Keratinocyte (primary cell): ENCODE results near the gene SNRNP35. TPM values are rescaled to one million over a fixed set of nuclear protein-coding genes. Genes with fewer than 3 reads are reported as not detected.

Source experiments
- DNase-seq: peaks from one replicate; pipeline ENCODE4 v3.0.0-alpha.2; 2011; ENCODE audit warnings: low read depth, missing footprints, low spot score
- FAIRE-seq: peaks from 2 replicates; lab custom pipeline; 2011; peaks lifted over from hg19 to GRCh38; lab: Jason Lieb, UNC
- H2AFZ ChIP-seq: 2 replicates; pipeline ENCODE4 v1.6.0; 2012; ENCODE audit warnings: low read length, control low read depth, inconsistent platforms; ENCODE audit not compliant: control insufficient read depth
- H3K27ac ChIP-seq: 2 replicates; pipeline ENCODE4 v1.5.1; 2011; ENCODE audit warnings: low read length; ENCODE audit not compliant: control insufficient read depth, insufficient read depth
- H3K27me3 ChIP-seq: 3 replicates; pipeline ENCODE4 v1.6.0; 2011; ENCODE audit warnings: low read length; ENCODE audit not compliant: control insufficient read depth, insufficient read depth; ENCODE audit errors: extremely low read depth
- H3K36me3 ChIP-seq, 2 experiments: 2 replicates in 1 of 2; 3 replicates in 1 of 2; pipeline ENCODE4 v1.5.1; 2011; ENCODE audit warnings: low read length in 2 of 2, mild to moderate bottlenecking in 1 of 2; ENCODE audit not compliant: control insufficient read depth in 2 of 2, insufficient read depth in 2 of 2; ENCODE audit errors: extremely low read depth in 1 of 2
- H3K4me1 ChIP-seq: 3 replicates; pipeline ENCODE4 v1.5.1; 2011; ENCODE audit warnings: low read length; ENCODE audit not compliant: control insufficient read depth, insufficient read depth; ENCODE audit errors: extremely low read depth
- H3K4me2 ChIP-seq: 3 replicates; pipeline ENCODE4 v1.6.0; 2011; ENCODE audit warnings: low read depth, low read length; ENCODE audit not compliant: control insufficient read depth, insufficient read depth; ENCODE audit errors: extremely low read depth
- H3K4me3 ChIP-seq, 3 experiments: fragments of 200-600 bp in 1 of 3; sonication (generic) in 1 of 3; 2 replicates in 2 of 3; 3 replicates in 1 of 3; pipeline ENCODE4 v1.5.1; 2011 to 2016; ENCODE audit warnings: low read length in 3 of 3, mild to moderate bottlenecking in 3 of 3, control low read depth in 2 of 3, inconsistent platforms in 1 of 3, low read depth in 1 of 3, mixed read lengths in 1 of 3, mixed run types in 1 of 3, moderate library complexity in 1 of 3; ENCODE audit not compliant: control insufficient read depth in 2 of 3, insufficient read depth in 2 of 3; ENCODE audit errors: extremely low read depth in 1 of 3
- H3K79me2 ChIP-seq: 2 replicates; pipeline ENCODE4 v1.6.0; 2012; ENCODE audit warnings: low read length; ENCODE audit not compliant: control insufficient read depth, insufficient read depth
- H3K9ac ChIP-seq: 3 replicates; pipeline ENCODE4 v1.6.0; 2011; ENCODE audit warnings: low read length; ENCODE audit not compliant: control insufficient read depth, insufficient read depth; ENCODE audit errors: extremely low read depth
- H3K9me1 ChIP-seq: 3 replicates; pipeline ENCODE4 v1.6.0; 2011; ENCODE audit warnings: low read length; ENCODE audit not compliant: control insufficient read depth, insufficient read depth; ENCODE audit errors: extremely low read depth
- H3K9me3 ChIP-seq: 2 replicates; pipeline ENCODE4 v1.5.1; 2012; ENCODE audit warnings: low read depth, low read length; ENCODE audit not compliant: control insufficient read depth
- H4K20me1 ChIP-seq: 3 replicates; pipeline ENCODE4 v1.6.0; 2011; ENCODE audit warnings: low read length; ENCODE audit not compliant: control insufficient read depth, insufficient read depth; ENCODE audit errors: extremely low read depth
- CTCF ChIP-seq, 3 experiments: IDR thresholded peaks in 1 of 3; conservative IDR thresholded peaks in 1 of 3; optimal IDR thresholded peaks in 1 of 3; 2 replicates in 2 of 3; 3 replicates in 1 of 3; pipeline versions ENCODE3 to v1.5.1; 2011; ENCODE audit warnings: low read length in 3 of 3, mild to moderate bottlenecking in 3 of 3, moderate library complexity in 2 of 3, control low read depth in 1 of 3, inconsistent platforms in 1 of 3; ENCODE audit not compliant: insufficient read depth in 2 of 3; ENCODE audit errors: extremely low read depth in 1 of 3
- EZH2 ChIP-seq: IDR thresholded peaks from one replicate; pipeline ENCODE4 v1.6.1; 2012; ENCODE audit warnings: inconsistent platforms, mild to moderate bottlenecking, low read length, moderate library complexity
- dilution Hi-C: fragments of 300-500 bp; cut with MboI; formaldehyde crosslinking; loops from one replicate; pipeline ENCODE4 v1.7.0; 2020; ENCODE audit warnings: low sequenced_read_pairs; ENCODE audit not compliant: extremely low pct_ligation_motif_present
- polyA plus RNA-seq, 5 experiments: library from polyadenylated mRNA; depleted of rRNA in 3 of 5; stranded (reverse) in 3 of 5; stranded (forward) in 1 of 5; unstranded in 1 of 5; fragments of >200 nt; gene quantifications; 1 replicate in 1 of 5; 2 replicates in 3 of 5; 3 replicates in 1 of 5; pipeline versions ENCODE4 v1.2.1 to v1.2.3, GENCODE V29; 2011 to 2012; ENCODE audit warnings: missing spikeins in 2 of 5, low read depth in 1 of 5, low replicate concordance in 1 of 5

Gene SNRNP35
- polyA plus RNA-seq, 1 donor (not counting 4 experiments of a cell fraction or from before 2014, with no cell fraction given) = 15.2 TPM

- H4K20me1 ChIP-seq = no peaks in the 10 kb centered on the region
- FAIRE-seq = no peak
- dilution Hi-C loops = no loop called here
- H3K4me2 ChIP-seq = no peak overlapping the region
- peaks cover 10 to 31% of the 10 kb centered on the region in 2 experiments for H3K36me3 ChIP-seq
- TF ChIP-seq CTCF (optimal IDR thresholded peaks at IDR 0.05 in 1 of 3, IDR thresholded peaks at IDR 0.05 in 1 of 3, conservative IDR thresholded peaks at IDR 0.05 in 1 of 3; ENCODE audit: extremely low read depth in 1 of 3, insufficient read depth in 2 of 3, low read length in 3 of 3) (peak in 1 of 3 experiments; percentile 12), EZH2 (no peak)
- no peaks in the 10 kb centered on the region for H3K9me1 ChIP-seq
- H3K27ac ChIP-seq = no peak overlapping the region
- H2AFZ ChIP-seq = no peak overlapping the region
- no peak overlapping the region for H3K4me3 ChIP-seq
- DNase-seq = no peak
- peaks cover 6% of the 10 kb centered on the region for H3K79me2 ChIP-seq
- no peaks in the 10 kb centered on the region for H3K9me3 ChIP-seq
- H3K9ac ChIP-seq = no peak overlapping the region
- H3K27me3 ChIP-seq = no peaks in the 10 kb centered on the region
- no peaks in the 10 kb centered on the region for H3K4me1 ChIP-seq
Observed at GRCh38 chr12:123468786-123469185, 10.8 kb downstream of the SNRNP35 start.

GRCh38 chr12:123469978-123470377 is 12.0 kb downstream of the SNRNP35 start:
- Histone ChIP-seq H3K9me3 (no peaks in the 10 kb centered on the region), H3K79me2 (peaks cover 3% of the 10 kb centered on the region), H3K36me3 (peaks cover 12 to 31% of the 10 kb centered on the region in 2 experiments), H3K4me2 (no peak overlapping the region), H3K9me1 (no peaks in the 10 kb centered on the region), H2AFZ (no peak overlapping the region), H3K27me3 (no peaks in the 10 kb centered on the region), H3K9ac (no peak overlapping the region), H4K20me1 (no peaks in the 10 kb centered on the region), H3K4me1 (no peaks in the 10 kb centered on the region), H3K4me3 (no peak overlapping the region), H3K27ac (no peak overlapping the region)
- TF ChIP-seq CTCF (optimal IDR thresholded peaks at IDR 0.05 in 1 of 3, IDR thresholded peaks at IDR 0.05 in 1 of 3, conservative IDR thresholded peaks at IDR 0.05 in 1 of 3; ENCODE audit: extremely low read depth in 1 of 3, insufficient read depth in 2 of 3, low read length in 3 of 3) (no peak), EZH2 (no peak)
- dilution Hi-C loops = no loop called here
- DNase-seq (no peak), FAIRE-seq (no peak)
